Measurements from ENCODE around the gene IFI30. TPM values are rescaled to one million over a fixed set of nuclear protein-coding genes. Genes with fewer than 3 reads are reported as not detected.

The IFI30 gene
- total RNA-seq, 1 donor from 2014 or later = not detected

DNA sequence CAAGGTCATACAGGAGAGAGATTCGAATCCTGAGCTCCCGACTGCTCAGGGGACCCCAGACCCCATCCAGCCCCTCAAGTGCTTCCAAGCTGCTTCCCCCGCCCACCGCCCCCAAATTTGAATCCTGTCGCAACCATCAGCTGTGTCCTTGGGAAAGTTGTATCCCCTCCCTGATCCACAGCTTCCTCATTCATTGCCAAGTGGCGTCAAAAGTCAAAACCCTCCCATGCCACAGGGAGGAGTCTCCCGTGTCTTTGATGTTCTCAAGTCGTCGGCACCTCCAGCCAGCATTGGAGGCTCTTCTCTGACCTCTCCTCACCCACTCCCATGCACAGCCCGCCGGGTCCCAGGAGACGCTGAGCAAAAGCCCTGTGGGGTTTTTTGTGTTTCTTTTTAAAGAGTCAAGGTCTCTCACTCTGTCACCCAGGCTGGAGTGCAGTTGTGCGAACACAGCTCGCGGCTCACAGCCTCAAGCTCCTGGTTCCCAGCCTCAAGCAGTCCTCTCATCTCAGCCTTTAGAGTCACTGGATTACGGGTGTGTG lies 2.8 kb upstream of the IFI30 start:
- peaks cover 14% of the 10 kb centered on the region for H3K36me3 Mint-ChIP-seq (ENCODE audit: low read depth, unreplicated experiment)
- no peak overlapping the region for H3K4me3 Mint-ChIP-seq (ENCODE audit: unreplicated experiment)
- no peak overlapping the region for H3K27ac Mint-ChIP-seq (ENCODE audit: unreplicated experiment)

DNA sequence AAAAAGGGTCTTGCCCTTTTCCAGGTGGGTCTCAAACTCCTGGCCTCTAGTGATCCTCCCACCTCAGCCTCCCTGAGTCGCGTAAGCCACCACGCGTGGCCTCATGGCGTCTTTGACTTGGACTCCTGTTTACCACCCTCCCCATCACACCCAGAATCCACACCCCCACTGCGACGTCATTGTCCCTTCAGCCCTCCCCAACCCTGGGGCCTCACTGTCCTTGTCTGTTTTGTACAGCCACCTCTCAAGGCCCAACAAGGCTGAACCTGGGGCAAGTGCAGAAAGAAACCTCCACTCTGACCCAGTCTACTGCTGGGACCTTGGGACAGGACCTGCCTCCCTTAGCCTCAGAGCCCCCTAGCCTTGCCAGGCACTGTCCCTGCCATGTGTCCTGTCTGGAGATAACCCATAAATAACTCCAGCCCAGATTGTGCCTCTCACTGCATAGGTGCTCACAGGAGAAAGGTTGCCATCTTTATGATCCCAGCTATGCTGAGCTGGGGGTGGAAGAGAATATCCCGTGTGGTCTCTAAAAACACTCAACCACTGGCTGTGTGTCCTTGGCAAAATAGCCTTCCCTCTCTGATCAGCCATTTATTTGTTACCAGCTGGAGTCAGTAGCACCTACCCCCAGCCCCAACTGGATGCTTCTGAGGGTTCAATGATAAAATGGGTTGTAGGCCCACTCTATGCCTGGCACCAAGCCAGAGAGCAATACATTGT lies 1.8 kb upstream of the IFI30 start:
- no peak for DNase-seq (ENCODE audit: low spot score)
- Mint-ChIP-seq H3K27me3 (ENCODE audit: unreplicated experiment) (peaks cover 5% of the 10 kb centered on the region), H3K4me1 (ENCODE audit: unreplicated experiment) (no peaks in the 10 kb centered on the region), H3K36me3 (ENCODE audit: low read depth, unreplicated experiment) (peaks cover 7% of the 10 kb centered on the region), H3K9me3 (ENCODE audit: unreplicated experiment) (no peaks in the 10 kb centered on the region), H3K27ac (ENCODE audit: unreplicated experiment) (no peak overlapping the region), H3K4me3 (ENCODE audit: unreplicated experiment) (no peak overlapping the region)
- TF ChIP-seq, protein P1, sequence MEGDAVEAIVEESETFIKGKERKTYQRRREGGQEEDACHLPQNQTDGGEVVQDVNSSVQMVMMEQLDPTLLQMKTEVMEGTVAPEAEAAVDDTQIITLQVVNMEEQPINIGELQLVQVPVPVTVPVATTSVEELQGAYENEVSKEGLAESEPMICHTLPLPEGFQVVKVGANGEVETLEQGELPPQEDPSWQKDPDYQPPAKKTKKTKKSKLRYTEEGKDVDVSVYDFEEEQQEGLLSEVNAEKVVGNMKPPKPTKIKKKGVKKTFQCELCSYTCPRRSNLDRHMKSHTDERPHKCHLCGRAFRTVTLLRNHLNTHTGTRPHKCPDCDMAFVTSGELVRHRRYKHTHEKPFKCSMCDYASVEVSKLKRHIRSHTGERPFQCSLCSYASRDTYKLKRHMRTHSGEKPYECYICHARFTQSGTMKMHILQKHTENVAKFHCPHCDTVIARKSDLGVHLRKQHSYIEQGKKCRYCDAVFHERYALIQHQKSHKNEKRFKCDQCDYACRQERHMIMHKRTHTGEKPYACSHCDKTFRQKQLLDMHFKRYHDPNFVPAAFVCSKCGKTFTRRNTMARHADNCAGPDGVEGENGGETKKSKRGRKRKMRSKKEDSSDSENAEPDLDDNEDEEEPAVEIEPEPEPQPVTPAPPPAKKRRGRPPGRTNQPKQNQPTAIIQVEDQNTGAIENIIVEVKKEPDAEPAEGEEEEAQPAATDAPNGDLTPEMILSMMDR (IDR thresholded peaks at IDR 0.05; ENCODE audit: unreplicated experiment) = no peak

More for the DNA sequence above, 2.8 kb upstream of the IFI30 start:
- TF ChIP-seq, protein P1 (IDR thresholded peaks at IDR 0.05; ENCODE audit: unreplicated experiment) = no peak
- Mint-ChIP-seq H3K4me1 (ENCODE audit: unreplicated experiment) (no peaks in the 10 kb centered on the region), H3K9me3 (ENCODE audit: unreplicated experiment) (no peaks in the 10 kb centered on the region), H3K27me3 (ENCODE audit: unreplicated experiment) (peaks cover 5% of the 10 kb centered on the region)
- DNase-seq (ENCODE audit: low spot score) = no peak

DNA sequence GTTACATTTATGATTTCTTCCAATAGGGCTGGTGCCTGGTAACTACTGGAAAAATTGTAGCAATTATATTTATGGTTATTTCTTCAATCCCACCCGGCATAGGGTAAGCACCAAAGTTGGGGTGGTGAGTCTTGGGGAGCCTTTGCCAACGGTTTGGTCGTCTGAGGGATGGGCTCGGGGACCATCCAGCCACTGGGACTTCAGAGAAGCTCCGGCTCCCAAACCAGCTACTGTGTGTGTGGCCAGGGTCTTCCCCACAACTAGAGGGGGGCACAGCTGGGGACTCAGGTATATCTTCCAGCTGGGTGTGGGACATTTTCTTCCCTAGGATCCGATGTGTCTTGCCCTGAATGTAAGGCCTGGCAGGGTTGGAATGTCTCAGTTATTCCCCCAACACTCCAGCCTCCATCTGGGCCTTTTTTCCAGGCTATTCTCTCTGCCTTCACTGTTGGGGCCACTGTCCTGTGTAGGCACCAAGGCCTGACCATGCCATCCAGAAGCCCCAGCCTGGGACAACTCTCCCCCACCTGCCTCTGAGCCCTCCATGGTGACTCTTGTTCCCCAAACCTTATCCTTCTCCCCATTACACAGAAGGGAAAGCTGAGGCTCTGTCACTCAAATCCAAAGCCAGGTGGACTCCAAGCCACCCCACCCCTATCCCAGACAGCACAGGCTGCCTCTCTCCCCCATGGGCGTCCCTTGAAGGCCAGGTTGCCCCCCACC lies 1.1 kb upstream of the IFI30 start:
- H3K27me3 Mint-ChIP-seq (ENCODE audit: unreplicated experiment) = peaks cover 5% of the 10 kb centered on the region
- H3K27ac Mint-ChIP-seq (ENCODE audit: unreplicated experiment) = no peak overlapping the region
- DNase-seq (ENCODE audit: low spot score) = no peak
- no peaks in the 10 kb centered on the region for H3K9me3 Mint-ChIP-seq (ENCODE audit: unreplicated experiment)
- peaks cover under 1% of the 10 kb centered on the region for H3K36me3 Mint-ChIP-seq (ENCODE audit: low read depth, unreplicated experiment)
- H3K4me1 Mint-ChIP-seq (ENCODE audit: unreplicated experiment) = no peaks in the 10 kb centered on the region
- no peak overlapping the region for H3K4me3 Mint-ChIP-seq (ENCODE audit: unreplicated experiment)
- TF ChIP-seq, protein P1 (IDR thresholded peaks at IDR 0.05; ENCODE audit: unreplicated experiment) = no peak

DNA sequence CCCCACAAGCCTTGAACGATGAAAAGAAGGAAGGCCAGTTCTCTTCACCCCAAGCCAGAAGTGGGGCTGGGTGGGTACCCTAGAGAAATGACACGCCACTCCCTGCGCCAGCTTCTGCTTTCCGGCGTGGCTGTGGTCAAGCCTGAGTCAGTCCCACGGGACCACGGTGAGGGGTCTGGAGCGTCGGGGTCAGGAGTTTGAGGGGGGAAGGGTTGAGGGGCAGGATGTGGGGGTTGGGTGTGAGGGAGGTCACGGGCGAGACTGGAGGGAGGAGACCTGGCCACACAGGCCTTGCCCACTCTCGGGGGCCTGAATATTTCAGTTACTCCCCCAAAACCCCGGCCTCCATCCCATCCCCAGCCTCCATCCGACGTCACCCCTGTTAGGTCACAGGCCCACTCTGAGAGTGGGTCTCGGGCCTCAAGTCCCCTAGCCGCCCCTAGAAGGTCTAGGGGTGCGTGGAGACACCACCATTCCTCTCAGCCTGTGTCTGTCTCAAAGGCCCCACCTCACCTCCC lies 500 bp upstream of the IFI30 start:
- DNase-seq (ENCODE audit: low spot score) = no peak
- H3K27me3 Mint-ChIP-seq (ENCODE audit: unreplicated experiment) = peaks cover 5% of the 10 kb centered on the region

More for the DNA sequence above, 500 bp upstream of the IFI30 start:
- no peak overlapping the region for H3K4me3 Mint-ChIP-seq (ENCODE audit: unreplicated experiment)
- H3K36me3 Mint-ChIP-seq (ENCODE audit: low read depth, unreplicated experiment) = no peaks in the 10 kb centered on the region
- no peaks in the 10 kb centered on the region for H3K4me1 Mint-ChIP-seq (ENCODE audit: unreplicated experiment)
- H3K9me3 Mint-ChIP-seq (ENCODE audit: unreplicated experiment) = no peaks in the 10 kb centered on the region
- no peak overlapping the region for H3K27ac Mint-ChIP-seq (ENCODE audit: unreplicated experiment)
- TF ChIP-seq, protein P1 (IDR thresholded peaks at IDR 0.05; ENCODE audit: unreplicated experiment) = no peak

Measured in endothelial cell (in vitro differentiated cells).